ENCODE data around the gene PLA2G4C. TPM values are rescaled to one million over a fixed set of nuclear protein-coding genes. Genes with fewer than 3 reads are reported as not detected.

Gene PLA2G4C
- total and polyA plus RNA-seq, 2 of the 8 experiments (the other 6 are each of a cell fraction or from before 2014, with no cell fraction given) = 14.9 to 20.5 TPM

DNA sequence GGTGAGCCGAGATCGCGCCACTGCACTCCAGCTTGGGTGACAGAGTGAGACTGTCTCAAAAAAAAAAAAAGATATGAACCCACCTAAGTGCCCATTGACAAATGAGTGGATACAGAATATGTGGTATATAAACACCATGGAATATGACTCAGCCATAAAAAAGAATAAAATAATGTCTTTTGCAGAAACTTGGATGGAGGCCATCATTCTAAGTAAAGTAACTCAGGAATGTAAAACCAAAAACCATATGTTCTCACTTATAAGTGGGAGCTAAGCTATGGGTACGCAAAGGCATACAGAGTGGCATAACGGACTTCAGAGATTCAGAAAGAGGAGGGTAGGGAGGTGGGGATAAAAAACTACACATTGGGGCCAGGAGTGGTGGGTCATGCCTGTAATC lies 29.5 kb downstream of the PLA2G4C start (continued):
- TF ChIP-seq, protein P1, sequence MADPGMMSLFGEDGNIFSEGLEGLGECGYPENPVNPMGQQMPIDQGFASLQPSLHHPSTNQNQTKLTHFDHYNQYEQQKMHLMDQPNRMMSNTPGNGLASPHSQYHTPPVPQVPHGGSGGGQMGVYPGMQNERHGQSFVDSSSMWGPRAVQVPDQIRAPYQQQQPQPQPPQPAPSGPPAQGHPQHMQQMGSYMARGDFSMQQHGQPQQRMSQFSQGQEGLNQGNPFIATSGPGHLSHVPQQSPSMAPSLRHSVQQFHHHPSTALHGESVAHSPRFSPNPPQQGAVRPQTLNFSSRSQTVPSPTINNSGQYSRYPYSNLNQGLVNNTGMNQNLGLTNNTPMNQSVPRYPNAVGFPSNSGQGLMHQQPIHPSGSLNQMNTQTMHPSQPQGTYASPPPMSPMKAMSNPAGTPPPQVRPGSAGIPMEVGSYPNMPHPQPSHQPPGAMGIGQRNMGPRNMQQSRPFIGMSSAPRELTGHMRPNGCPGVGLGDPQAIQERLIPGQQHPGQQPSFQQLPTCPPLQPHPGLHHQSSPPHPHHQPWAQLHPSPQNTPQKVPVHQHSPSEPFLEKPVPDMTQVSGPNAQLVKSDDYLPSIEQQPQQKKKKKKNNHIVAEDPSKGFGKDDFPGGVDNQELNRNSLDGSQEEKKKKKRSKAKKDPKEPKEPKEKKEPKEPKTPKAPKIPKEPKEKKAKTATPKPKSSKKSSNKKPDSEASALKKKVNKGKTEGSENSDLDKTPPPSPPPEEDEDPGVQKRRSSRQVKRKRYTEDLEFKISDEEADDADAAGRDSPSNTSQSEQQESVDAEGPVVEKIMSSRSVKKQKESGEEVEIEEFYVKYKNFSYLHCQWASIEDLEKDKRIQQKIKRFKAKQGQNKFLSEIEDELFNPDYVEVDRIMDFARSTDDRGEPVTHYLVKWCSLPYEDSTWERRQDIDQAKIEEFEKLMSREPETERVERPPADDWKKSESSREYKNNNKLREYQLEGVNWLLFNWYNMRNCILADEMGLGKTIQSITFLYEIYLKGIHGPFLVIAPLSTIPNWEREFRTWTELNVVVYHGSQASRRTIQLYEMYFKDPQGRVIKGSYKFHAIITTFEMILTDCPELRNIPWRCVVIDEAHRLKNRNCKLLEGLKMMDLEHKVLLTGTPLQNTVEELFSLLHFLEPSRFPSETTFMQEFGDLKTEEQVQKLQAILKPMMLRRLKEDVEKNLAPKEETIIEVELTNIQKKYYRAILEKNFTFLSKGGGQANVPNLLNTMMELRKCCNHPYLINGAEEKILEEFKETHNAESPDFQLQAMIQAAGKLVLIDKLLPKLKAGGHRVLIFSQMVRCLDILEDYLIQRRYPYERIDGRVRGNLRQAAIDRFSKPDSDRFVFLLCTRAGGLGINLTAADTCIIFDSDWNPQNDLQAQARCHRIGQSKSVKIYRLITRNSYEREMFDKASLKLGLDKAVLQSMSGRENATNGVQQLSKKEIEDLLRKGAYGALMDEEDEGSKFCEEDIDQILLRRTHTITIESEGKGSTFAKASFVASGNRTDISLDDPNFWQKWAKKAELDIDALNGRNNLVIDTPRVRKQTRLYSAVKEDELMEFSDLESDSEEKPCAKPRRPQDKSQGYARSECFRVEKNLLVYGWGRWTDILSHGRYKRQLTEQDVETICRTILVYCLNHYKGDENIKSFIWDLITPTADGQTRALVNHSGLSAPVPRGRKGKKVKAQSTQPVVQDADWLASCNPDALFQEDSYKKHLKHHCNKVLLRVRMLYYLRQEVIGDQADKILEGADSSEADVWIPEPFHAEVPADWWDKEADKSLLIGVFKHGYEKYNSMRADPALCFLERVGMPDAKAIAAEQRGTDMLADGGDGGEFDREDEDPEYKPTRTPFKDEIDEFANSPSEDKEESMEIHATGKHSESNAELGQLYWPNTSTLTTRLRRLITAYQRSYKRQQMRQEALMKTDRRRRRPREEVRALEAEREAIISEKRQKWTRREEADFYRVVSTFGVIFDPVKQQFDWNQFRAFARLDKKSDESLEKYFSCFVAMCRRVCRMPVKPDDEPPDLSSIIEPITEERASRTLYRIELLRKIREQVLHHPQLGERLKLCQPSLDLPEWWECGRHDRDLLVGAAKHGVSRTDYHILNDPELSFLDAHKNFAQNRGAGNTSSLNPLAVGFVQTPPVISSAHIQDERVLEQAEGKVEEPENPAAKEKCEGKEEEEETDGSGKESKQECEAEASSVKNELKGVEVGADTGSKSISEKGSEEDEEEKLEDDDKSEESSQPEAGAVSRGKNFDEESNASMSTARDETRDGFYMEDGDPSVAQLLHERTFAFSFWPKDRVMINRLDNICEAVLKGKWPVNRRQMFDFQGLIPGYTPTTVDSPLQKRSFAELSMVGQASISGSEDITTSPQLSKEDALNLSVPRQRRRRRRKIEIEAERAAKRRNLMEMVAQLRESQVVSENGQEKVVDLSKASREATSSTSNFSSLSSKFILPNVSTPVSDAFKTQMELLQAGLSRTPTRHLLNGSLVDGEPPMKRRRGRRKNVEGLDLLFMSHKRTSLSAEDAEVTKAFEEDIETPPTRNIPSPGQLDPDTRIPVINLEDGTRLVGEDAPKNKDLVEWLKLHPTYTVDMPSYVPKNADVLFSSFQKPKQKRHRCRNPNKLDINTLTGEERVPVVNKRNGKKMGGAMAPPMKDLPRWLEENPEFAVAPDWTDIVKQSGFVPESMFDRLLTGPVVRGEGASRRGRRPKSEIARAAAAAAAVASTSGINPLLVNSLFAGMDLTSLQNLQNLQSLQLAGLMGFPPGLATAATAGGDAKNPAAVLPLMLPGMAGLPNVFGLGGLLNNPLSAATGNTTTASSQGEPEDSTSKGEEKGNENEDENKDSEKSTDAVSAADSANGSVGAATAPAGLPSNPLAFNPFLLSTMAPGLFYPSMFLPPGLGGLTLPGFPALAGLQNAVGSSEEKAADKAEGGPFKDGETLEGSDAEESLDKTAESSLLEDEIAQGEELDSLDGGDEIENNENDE (IDR thresholded peaks at IDR 0.05; ENCODE audit: insufficient replicate concordance, low read length) = no peak
- TF ChIP-seq HDAC2 (IDR thresholded peaks at IDR 0.05; ENCODE audit: borderline replicate concordance in 1 of 2, low read depth in 2 of 2, low read length in 2 of 2) = no peak
- no peak for TF ChIP-seq SAP30 (IDR thresholded peaks at IDR 0.05; ENCODE audit: insufficient read depth, insufficient replicate concordance, low read length)
- TF ChIP-seq TEAD4 (IDR thresholded peaks at IDR 0.05; ENCODE audit: low read depth, low read length) = no peak
- TF ChIP-seq RAD21 (IDR thresholded peaks at IDR 0.05 in 1 of 2, conservative IDR thresholded peaks at IDR 0.05 in 1 of 2; ENCODE audit: low read depth in 2 of 2, low read length in 2 of 2) = no peak
- TF ChIP-seq POLR2AphosphoS5 (IDR thresholded peaks at IDR 0.05; ENCODE audit: low read depth, low read length) = no peak
